Measurements from ENCODE around the gene ABCC1. TPM values are rescaled to one million over a fixed set of nuclear protein-coding genes. Genes with fewer than 3 reads are reported as not detected.

The ABCC1 gene
- total and polyA plus RNA-seq, 4 donors: 12.4 to 41.5 (median 31.3) TPM

GRCh38 chr16:16005721-16006120 lies 56.3 kb downstream of the ABCC1 start:
- Histone ChIP-seq H3K27me3 (ENCODE audit: control insufficient read depth in 3 of 3, insufficient read depth in 3 of 3, low read length in 2 of 3) (no peaks in the 10 kb centered on the region), H3K9me3 (ENCODE audit: control insufficient read depth in 4 of 4, insufficient read depth in 3 of 4, low read length in 3 of 4) (no peaks in the 10 kb centered on the region), H3K36me3 (ENCODE audit: control insufficient read depth in 4 of 4, insufficient read depth in 4 of 4, low read length in 4 of 4) (peaks cover 0 to 11% (median 7%) of the 10 kb centered on the region in 4 donors), H3K9ac (ENCODE audit: insufficient read depth in 1 of 2, low read length in 2 of 2) (no peak overlapping the region), H3K4me3 (no peak overlapping the region), H3K27ac (ENCODE audit: low read depth in 1 of 2, low read length in 1 of 2) (no peak overlapping the region), H3K4me1 (ENCODE audit: control insufficient read depth in 5 of 5, insufficient read depth in 5 of 5, low read length in 5 of 5) (peaks cover 0 to 12% (median 5%) of the 10 kb centered on the region in 5 donors)
- 74 to 89% methylated on average over 8 of the region's 8 CpGs for WGBS, 2 donors
- ATAC-seq (ENCODE audit: insufficient read depth, low FRiP score) (no peak), DNase-seq (no peak)
- TF ChIP-seq CTCF (IDR thresholded peaks at IDR 0.05; ENCODE audit: control extremely low read depth, extremely low read depth): no peak

DNA sequence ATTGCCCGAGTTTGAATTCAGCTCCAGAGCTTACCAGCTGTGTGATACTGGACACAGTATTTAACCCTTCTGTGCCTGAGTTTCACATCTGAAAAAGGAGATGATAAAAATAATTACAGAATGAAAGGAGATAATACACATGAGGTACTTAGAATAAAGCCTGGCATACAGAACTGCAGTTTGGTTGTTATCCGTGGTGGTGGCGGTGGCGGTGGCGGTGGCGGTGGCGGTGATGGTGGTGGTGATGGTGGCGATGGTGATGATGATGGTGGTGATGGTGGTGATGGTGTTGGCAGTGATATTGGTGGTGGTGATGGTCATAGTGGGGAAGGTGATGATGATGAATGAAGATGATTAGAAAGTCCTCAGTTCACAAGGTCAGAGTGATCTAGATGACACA lies 57.2 kb downstream of the ABCC1 start:
- H3K4me3 ChIP-seq: no peak overlapping the region
- H3K9ac ChIP-seq (ENCODE audit: insufficient read depth in 1 of 2, low read length in 2 of 2): no peak overlapping the region
- peaks cover 0 to 12% (median 8%) of the 10 kb centered on the region in 4 donors for H3K36me3 ChIP-seq (ENCODE audit: control insufficient read depth in 4 of 4, insufficient read depth in 4 of 4, low read length in 4 of 4)
- H3K9me3 ChIP-seq (ENCODE audit: control insufficient read depth in 4 of 4, insufficient read depth in 3 of 4, low read length in 3 of 4): no peaks in the 10 kb centered on the region
- TF ChIP-seq CTCF (IDR thresholded peaks at IDR 0.05; ENCODE audit: control extremely low read depth, extremely low read depth): no peak
- WGBS, 2 donors: 81 to 92% methylated on average over 8 of the region's 8 CpGs
- peaks cover 0 to 12% (median 2%) of the 10 kb centered on the region in 5 donors for H3K4me1 ChIP-seq (ENCODE audit: control insufficient read depth in 5 of 5, insufficient read depth in 5 of 5, low read length in 5 of 5)
- ATAC-seq (ENCODE audit: insufficient read depth, low FRiP score) (no peak), DNase-seq (no peak)
- H3K27ac ChIP-seq (ENCODE audit: low read depth in 1 of 2, low read length in 1 of 2): no peak overlapping the region
- H3K27me3 ChIP-seq (ENCODE audit: control insufficient read depth in 3 of 3, insufficient read depth in 3 of 3, low read length in 2 of 3): no peaks in the 10 kb centered on the region

DNA sequence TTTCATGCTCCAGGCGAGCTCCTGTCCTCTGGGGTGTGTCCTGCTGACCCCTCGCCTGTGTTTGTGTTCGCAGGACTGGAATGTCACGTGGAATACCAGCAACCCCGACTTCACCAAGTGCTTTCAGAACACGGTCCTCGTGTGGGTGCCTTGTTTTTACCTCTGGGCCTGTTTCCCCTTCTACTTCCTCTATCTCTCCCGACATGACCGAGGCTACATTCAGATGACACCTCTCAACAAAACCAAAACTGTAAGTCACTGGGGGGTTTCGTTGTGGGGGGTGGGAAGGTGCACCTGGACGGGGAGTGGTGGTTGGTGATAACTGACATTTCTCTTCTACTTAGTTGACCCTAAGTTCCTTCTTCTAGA lies 58.3 kb downstream of the ABCC1 start:
- H3K9me3 ChIP-seq (ENCODE audit: control insufficient read depth in 4 of 4, insufficient read depth in 3 of 4, low read length in 3 of 4): no peaks in the 10 kb centered on the region
- H3K4me3 ChIP-seq: no peak overlapping the region
- ATAC-seq (ENCODE audit: insufficient read depth, low FRiP score) (no peak), DNase-seq (no peak)
- WGBS, 2 donors: 30 to 60% methylated on average over 11 of the region's 11 CpGs
- peaks cover 0 to 18% (median 8%) of the 10 kb centered on the region in 4 donors for H3K36me3 ChIP-seq (ENCODE audit: control insufficient read depth in 4 of 4, insufficient read depth in 4 of 4, low read length in 4 of 4)
- H3K9ac ChIP-seq (ENCODE audit: insufficient read depth in 1 of 2, low read length in 2 of 2): no peak overlapping the region
- no peaks in the 10 kb centered on the region for H3K27me3 ChIP-seq (ENCODE audit: control insufficient read depth in 3 of 3, insufficient read depth in 3 of 3, low read length in 2 of 3)
- no peak for TF ChIP-seq CTCF (IDR thresholded peaks at IDR 0.05; ENCODE audit: control extremely low read depth, extremely low read depth)
- H3K27ac ChIP-seq (ENCODE audit: low read depth in 1 of 2, low read length in 1 of 2): no peak overlapping the region
- H3K4me1 ChIP-seq (ENCODE audit: control insufficient read depth in 5 of 5, insufficient read depth in 5 of 5, low read length in 5 of 5): peaks cover 0 to 12% (median 0%) of the 10 kb centered on the region in 5 donors

GRCh38 chr16:16008666-16009065 lies 59.2 kb downstream of the ABCC1 start:
- peaks cover 0 to 12% (median 0%) of the 10 kb centered on the region in 5 donors for H3K4me1 ChIP-seq (ENCODE audit: control insufficient read depth in 5 of 5, insufficient read depth in 5 of 5, low read length in 5 of 5)
- H3K36me3 ChIP-seq (ENCODE audit: control insufficient read depth in 4 of 4, insufficient read depth in 4 of 4, low read length in 4 of 4): peaks cover 0 to 18% (median 8%) of the 10 kb centered on the region in 4 donors
- WGBS, 2 donors: 93 to 95% methylated on average over 2 of the region's 2 CpGs
- no peak overlapping the region for H3K9ac ChIP-seq (ENCODE audit: insufficient read depth in 1 of 2, low read length in 2 of 2)
- no peak for DNase-seq
- no peaks in the 10 kb centered on the region for H3K27me3 ChIP-seq (ENCODE audit: control insufficient read depth in 3 of 3, insufficient read depth in 3 of 3, low read length in 2 of 3)
- no peak for TF ChIP-seq CTCF (IDR thresholded peaks at IDR 0.05; ENCODE audit: control extremely low read depth, extremely low read depth)
- no peaks in the 10 kb centered on the region for H3K9me3 ChIP-seq (ENCODE audit: control insufficient read depth in 4 of 4, insufficient read depth in 3 of 4, low read length in 3 of 4)
- H3K4me3 ChIP-seq: no peak overlapping the region
- ATAC-seq (ENCODE audit: insufficient read depth, low FRiP score): no peak
- no peak overlapping the region for H3K27ac ChIP-seq (ENCODE audit: low read depth in 1 of 2, low read length in 1 of 2)

Data from lung (tissue), 12 donors.